Pancreas (tissue), 10 donors: Measurements from ENCODE around the gene OR52B6. TPM values are rescaled to one million over a fixed set of nuclear protein-coding genes. Genes with fewer than 3 reads are reported as not detected.

ENCODE experiments used
- ATAC-seq, 4 donors: fragments of 200-7000 bp; cut with Tn5 transposase; one replicate each; pipeline versions ENCODE4 v1.8.0 to v1.9.1; 2020; ENCODE audit warnings: mild to moderate bottlenecking in 4 of 4, moderate library complexity in 4 of 4
- DNase-seq, 6 donors: peaks; one replicate each; pipeline ENCODE4 v3.0.0-alpha.2; 2020
- FAIRE-seq: peaks from 2 replicates; lab custom pipeline; 2012; peaks lifted over from hg19 to GRCh38; lab: Jason Lieb, UNC
- H3K27ac ChIP-seq, 4 donors: fragments of 200-600 bp; sonication (generic); 1 replicate in 3 of 4; 2 replicates in 1 of 4; pipeline versions ENCODE4 v1.5.0 to v1.8.0; 2020
- H3K27me3 ChIP-seq, 4 donors: fragments of 200-600 bp; one replicate each; pipeline ENCODE4 v1.8.0; 2021
- H3K36me3 ChIP-seq, 3 donors: fragments of 200-600 bp; sonication (generic) in 1 of 3; one replicate each; pipeline versions ENCODE4 v1.5.0 to v1.8.0; 2020 to 2021
- H3K4me1 ChIP-seq, 3 donors: fragments of 200-600 bp; one replicate each; pipeline ENCODE4 v1.8.0; 2021
- H3K4me3 ChIP-seq, 4 donors: fragments of 200-600 bp; sonication (generic) in 2 of 4; one replicate each; pipeline versions ENCODE4 v1.5.0 to v1.8.0; 2020 to 2021
- H3K9me3 ChIP-seq, 4 donors: fragments of 200-600 bp; one replicate each; pipeline ENCODE4 v1.8.0; 2021
- WGBS, 2 donors: extraction: QIAGEN DNeasy Blood & Tissue Kit; methylation state at CpG; one replicate each; pipeline ENCODE4 v1.1.7; 2013; 5-methylcytosine and 5-hydroxymethylcytosine counted together
- intact Hi-C, 3 donors: fragments of 100-400 bp; cut with DNase I; formaldehyde crosslinking; loops; one replicate each; pipeline versions ENCODE4 v1.11.1 to v1.14.2; 2022
- polyA plus RNA-seq, 2 donors: library from polyadenylated mRNA; stranded (reverse); fragments of 200-250 nt; gene quantifications; one replicate each; pipeline ENCODE4 v1.2.3, GENCODE V29; 2013
- total RNA-seq, 6 donors: library from RNA; stranded (reverse); fragmentation: NEBNext Ultra II Directional in 4 of 6; extraction: Animal tissue kit (Norgen Biotek cat#: 25700) in 4 of 6; gene quantifications; one replicate each; pipeline versions ENCODE4 v1.2.1 to v1.2.4, GENCODE V29; 2021 to 2023
- TF ChIP-seq, protein P1 (sequence below), 4 donors: fragments of 200-600 bp; sonication (generic) in 3 of 4; IDR thresholded peaks; one replicate each; pipeline versions ENCODE4 v1.5.0 to v1.8.0; 2021; ENCODE audit warnings: antibody characterized with exemption in 4 of 4
- donor health status: healthy with polysubstance abuse.
- donor health status: DM: no; HTN: no; CAD: no; lungs with moderate emphysema.
- donor health status: DM: no; HTN: no; CAD: no.
- donor health status: control.
- donor health status: control.
- donor health status: Bipolar disorder and iron deficiency.
- donor health status: DM: yes; HTN: yes; CAD: no.
- donor health status: DM: no; HTN: no; CAD: no.
- donor health status: DM: no; HTN: no; CAD: no.
- donor health status: DM: yes; HTN: yes; CAD: no.

OR52B6 gene
- total and polyA plus RNA-seq, 8 donors, result not detected

DNA sequence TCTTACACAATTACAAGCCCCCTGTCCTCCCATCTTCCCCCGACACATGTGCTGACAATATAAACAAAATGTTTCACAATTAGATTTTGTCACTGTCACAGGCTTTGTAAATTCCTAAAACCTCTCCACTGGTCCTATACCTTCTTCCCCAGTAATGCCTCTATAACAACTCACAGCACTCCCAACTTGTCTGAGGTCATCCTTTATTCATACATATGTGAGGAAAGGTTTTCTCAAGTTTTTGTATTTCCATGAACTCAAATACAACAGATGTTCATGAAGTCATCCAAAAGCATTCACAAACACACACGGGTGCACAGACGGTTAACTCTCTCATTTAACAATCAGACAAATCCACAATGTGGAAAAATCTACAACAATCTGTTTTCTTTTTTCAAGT lies 34.2 kb upstream of the OR52B6 start:
- H3K27ac ChIP-seq, result no peak overlapping the region
- FAIRE-seq (no peak), DNase-seq (no peak), ATAC-seq (no peak)
- intact Hi-C loops, result no loop called here
- no peak overlapping the region for H3K4me3 ChIP-seq
- WGBS, 2 donors, result 56 to 66% methylated on average over 3 of the region's 3 CpGs
- H3K9me3 ChIP-seq, result no peaks in the 10 kb centered on the region
- no peaks in the 10 kb centered on the region for H3K27me3 ChIP-seq
- no peaks in the 10 kb centered on the region for H3K36me3 ChIP-seq
- TF ChIP-seq, protein P1, sequence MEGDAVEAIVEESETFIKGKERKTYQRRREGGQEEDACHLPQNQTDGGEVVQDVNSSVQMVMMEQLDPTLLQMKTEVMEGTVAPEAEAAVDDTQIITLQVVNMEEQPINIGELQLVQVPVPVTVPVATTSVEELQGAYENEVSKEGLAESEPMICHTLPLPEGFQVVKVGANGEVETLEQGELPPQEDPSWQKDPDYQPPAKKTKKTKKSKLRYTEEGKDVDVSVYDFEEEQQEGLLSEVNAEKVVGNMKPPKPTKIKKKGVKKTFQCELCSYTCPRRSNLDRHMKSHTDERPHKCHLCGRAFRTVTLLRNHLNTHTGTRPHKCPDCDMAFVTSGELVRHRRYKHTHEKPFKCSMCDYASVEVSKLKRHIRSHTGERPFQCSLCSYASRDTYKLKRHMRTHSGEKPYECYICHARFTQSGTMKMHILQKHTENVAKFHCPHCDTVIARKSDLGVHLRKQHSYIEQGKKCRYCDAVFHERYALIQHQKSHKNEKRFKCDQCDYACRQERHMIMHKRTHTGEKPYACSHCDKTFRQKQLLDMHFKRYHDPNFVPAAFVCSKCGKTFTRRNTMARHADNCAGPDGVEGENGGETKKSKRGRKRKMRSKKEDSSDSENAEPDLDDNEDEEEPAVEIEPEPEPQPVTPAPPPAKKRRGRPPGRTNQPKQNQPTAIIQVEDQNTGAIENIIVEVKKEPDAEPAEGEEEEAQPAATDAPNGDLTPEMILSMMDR (IDR thresholded peaks at IDR 0.05), result no peak
- no peaks in the 10 kb centered on the region for H3K4me1 ChIP-seq

DNA sequence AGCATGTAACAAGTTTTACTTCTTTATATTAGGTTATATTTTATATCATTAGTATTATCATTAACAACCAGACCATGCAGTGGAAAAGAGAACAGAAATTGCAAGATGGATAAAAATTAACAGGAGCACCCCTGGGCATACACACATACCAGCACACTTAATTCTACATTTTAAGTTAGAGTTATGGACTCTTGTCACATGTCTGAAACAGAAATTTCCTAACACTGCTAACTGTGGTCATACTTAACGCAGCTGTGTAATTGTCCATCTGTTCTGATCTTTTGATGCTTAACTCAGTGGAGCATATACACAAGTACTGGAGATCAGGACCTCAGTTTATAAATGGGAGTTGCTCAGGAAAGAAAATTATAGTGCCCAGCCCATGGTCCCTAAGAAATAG lies 32.7 kb upstream of the OR52B6 start:
- ATAC-seq (no peak), DNase-seq (no peak), FAIRE-seq (no peak)
- Histone ChIP-seq H3K4me3 (no peak overlapping the region), H3K27me3 (no peaks in the 10 kb centered on the region), H3K27ac (no peak overlapping the region), H3K9me3 (no peaks in the 10 kb centered on the region), H3K36me3 (no peaks in the 10 kb centered on the region), H3K4me1 (no peaks in the 10 kb centered on the region)
- 90 to 97% methylated on average over 1 of the region's 1 CpG for WGBS, 2 donors
- intact Hi-C loops, result no loop called here
- TF ChIP-seq, protein P1 (IDR thresholded peaks at IDR 0.05), result no peak

DNA sequence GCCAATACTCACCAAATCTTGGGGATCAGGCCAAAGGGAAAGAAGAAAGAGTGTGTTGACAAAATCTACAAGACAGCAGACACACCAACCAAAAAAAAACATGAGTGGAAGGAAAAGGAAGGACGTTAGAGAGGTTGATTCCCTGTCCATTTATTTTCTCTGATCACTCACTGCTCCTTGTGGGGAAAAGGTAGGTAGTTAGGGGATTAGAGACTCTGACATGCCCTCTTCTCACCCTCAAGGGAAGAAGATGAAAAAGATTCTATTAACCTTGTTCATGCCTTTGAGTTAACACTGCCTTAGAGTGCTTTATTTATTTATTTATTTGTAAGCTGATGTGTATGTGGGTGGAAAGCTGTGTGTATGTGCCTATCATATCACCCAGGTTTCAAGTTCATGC lies 32.2 kb upstream of the OR52B6 start, which contains the start of gene OR52H1:
TSS of gene OR52H1 (minus strand) at position 101 of the 400 bp plus-strand sequence. CDS start 3,035 bp downstream, outside the sequence.
- no peak for DNase-seq
- Histone ChIP-seq H3K9me3 (no peaks in the 10 kb centered on the region), H3K4me3 (no peak within 1 kb of the TSS), H3K27me3 (no peaks in the 10 kb centered on the region), H3K36me3 (no peaks in the 10 kb centered on the region), H3K4me1 (no peaks in the 10 kb centered on the region), H3K27ac (no peak within 1 kb of the TSS)
- 50 to 53% methylated on average over 1 of the region's 1 CpG for WGBS, 2 donors
- FAIRE-seq, result no peak
- no peak for ATAC-seq
- intact Hi-C loops, result no loop called here
- TF ChIP-seq, protein P1 (IDR thresholded peaks at IDR 0.05), result no peak

DNA sequence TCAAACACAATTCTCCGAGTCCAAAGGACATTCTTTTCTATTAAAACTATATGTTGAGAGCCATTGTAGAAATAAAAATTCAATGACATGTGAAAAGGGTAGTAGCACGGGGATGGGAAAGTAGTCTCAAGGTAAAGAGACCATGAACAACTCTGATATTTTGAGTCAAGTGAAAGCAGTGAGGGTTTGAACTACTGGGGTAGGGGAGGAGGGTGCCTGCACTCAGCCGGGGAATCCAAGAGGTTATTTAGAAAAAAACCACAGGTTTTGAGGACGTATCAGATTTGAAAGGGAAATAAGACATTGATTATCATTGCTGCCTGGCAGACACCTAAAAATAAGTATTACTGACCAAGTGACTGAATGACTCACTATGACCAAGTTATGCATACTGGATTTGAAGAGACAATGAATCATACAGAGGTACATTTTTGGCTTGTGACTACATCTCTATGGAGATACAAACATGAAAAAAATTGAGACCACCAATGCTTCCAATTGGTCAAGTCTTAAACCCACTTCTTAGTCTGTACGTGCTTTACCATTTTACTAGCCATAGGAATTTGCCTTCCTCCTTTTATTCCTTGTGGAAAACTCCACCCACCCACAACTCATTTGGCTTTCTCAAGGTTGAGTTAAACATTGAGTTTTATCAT lies 30.1 kb upstream of the OR52B6 start:
- Histone ChIP-seq H3K36me3 (no peaks in the 10 kb centered on the region), H3K27me3 (no peaks in the 10 kb centered on the region), H3K27ac (no peak overlapping the region), H3K4me3 (no peak overlapping the region), H3K9me3 (no peaks in the 10 kb centered on the region), H3K4me1 (no peaks in the 10 kb centered on the region)
- no peak for DNase-seq
- 64 to 74% methylated on average over 5 of the region's 5 CpGs for WGBS, 2 donors
- intact Hi-C loops, result no loop called here
- no peak for ATAC-seq
- TF ChIP-seq, protein P1 (IDR thresholded peaks at IDR 0.05), result no peak
- FAIRE-seq, result no peak

DNA sequence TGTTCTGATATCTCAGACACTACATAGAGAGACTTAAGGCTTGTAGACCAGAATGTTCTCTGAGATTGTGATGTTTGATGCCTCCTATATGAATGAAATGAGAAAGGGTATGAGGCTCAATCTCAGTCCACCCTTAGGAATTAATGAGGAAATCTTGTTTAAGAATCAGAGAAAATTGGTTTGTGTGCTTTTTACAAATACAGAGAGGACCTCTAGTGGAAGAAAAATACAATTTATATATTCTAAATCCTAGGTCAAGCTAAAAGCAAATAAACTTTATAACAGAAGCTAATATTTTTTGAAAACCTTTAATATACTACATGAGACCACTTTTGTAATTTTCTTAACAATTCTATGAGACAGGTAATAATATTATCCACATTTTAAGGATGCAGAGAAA lies 27.3 kb upstream of the OR52B6 start:
- Histone ChIP-seq H3K27ac (no peak overlapping the region), H3K36me3 (no peaks in the 10 kb centered on the region), H3K27me3 (no peaks in the 10 kb centered on the region), H3K4me1 (no peaks in the 10 kb centered on the region), H3K4me3 (no peak overlapping the region), H3K9me3 (no peaks in the 10 kb centered on the region)
- FAIRE-seq, result no peak
- DNase-seq, result no peak
- intact Hi-C loops, result no loop called here
- TF ChIP-seq, protein P1 (IDR thresholded peaks at IDR 0.05), result no peak
- ATAC-seq, result no peak
